CD4-positive, alpha-beta T cell treated with Interleukin-10 for 1 hour (primary cell): Measurements from ENCODE around the gene CHD2.
"Not testable (repeated sequence)": the region's sequence is repeated elsewhere in the genome, so short reads cannot be mapped to it uniquely, and the experiment has no call there.

Source experiments
- DNase-seq: peaks from one replicate; pipeline ENCODE4 v3.0.0-alpha.2; 2020

CHD2 gene

DNA sequence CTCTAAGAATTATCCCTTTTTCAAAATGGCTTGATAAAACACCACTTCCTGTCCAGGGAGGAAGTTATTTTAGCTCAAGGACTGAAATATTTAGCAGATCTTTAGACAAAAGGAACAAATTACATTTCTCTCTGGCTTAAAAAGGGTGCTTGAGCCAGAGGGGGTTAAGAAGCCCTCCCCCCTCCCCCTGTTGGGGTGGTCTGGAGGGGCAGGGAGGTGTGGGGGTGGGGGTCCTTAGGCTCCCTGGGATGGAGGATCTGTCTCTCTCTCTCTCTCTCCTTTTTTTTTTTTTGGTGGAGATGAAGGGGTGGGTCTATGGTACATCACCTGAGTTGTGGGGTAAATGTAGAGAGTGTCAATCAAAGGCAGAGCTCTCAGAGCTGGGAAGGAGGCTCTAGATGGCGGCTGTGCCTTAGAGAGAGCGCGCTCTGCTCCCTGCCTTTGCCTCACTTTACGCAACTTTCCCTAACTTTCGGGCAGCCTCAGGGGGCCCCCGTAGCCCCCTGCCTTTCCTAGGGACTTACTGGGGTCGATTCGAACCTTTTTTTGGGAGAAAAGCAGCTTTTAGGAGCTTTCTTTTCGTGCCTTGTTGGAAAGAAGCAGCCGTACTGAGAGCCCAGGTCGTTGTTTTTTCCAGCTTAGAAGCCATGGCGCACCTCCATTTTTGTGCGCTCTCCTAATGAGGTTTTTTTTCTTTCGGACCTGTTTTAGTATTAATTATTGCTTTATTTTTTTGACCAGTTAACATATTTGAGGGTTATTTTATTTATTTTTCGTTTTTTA, at the start of gene CHD2:
Gene CHD2, plus strand, starts transcription at position 377 of the 783 bp plus-strand sequence. CDS start 914 bp downstream, outside the sequence.
- peak; percentile 84 for DNase-seq

- no peak for DNase-seq
Measured at GRCh38 chr15:92853222-92853621, 46.9 kb upstream of the CHD2 start.

DNA sequence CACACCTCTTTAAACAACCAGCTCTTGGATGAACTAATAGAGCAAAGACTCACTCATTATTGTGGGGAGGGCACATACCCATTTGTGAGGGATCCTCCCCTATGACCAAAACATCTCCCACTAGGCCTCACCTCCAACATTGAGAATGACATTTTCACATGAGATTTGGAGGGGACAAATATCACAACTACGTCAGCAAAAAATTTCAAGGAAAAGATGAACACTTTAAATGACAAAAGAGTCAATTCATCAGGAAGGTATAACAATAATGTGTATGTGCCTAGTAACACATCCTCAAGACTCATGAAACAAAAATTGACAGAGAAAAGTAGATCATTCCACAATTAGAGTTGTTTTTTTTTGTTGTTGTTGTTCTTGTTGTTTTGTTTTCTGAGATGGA, 38.4 kb upstream of the CHD2 start:
- DNase-seq = no peak

DNA sequence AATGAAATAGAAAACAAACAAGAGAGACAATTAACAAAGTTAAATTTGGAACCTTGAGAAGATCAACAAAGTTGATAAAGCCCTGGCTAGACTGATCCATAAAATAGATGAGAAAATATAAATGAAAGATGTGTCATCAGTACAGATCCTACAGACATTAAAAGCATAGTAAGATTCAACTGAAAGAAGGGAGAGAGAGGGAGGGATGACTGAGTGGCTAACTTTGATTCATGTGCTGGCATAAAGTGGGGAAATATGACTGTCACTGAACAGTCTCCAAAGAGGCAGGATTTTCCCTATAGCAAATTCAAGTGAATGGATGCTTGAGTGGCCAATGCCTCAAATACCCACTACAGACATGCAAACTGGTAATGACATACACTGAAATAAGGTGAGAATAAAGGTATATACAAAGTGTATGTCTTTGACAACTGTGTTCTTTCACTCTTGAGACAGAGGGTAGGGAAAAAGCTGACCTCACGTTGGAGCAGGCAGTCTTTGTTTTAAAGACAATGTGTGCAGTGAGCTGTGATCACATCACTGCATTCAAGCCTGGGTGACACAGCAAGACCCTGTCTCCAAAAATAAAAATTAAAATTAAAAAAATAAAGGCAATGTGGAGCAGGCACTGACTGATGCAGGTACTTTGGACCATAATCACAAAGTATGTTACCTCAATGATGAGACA, 35.9 kb upstream of the CHD2 start:
- DNase-seq = no peak

- DNase-seq = no peak
Measured at GRCh38 chr15:92869263-92869940, 30.7 kb upstream of the CHD2 start.

- DNase-seq = no peak
Measured at GRCh38 chr15:92870010-92870591, 30.0 kb upstream of the CHD2 start.

DNA sequence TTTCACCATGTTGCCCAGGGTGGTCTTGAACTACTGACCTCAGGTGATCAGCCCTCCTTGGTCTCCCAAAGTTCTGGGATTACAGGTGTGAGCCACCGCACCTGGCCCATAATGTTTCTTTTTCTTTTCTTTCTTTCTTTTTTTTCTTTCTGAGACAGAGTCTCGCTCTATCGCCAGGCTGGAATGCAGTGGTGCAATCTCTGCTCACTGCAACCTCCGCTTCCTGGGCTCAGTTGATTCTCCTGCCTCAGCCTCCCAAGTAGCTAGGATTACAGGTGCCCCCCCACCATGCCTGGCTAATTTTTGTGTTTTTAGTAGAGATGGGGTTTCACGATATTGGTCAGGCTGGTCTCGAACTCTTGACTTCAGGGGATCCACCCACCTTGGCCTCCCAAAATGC, 27.2 kb upstream of the CHD2 start:
- not testable (repeated sequence) for DNase-seq

DNA sequence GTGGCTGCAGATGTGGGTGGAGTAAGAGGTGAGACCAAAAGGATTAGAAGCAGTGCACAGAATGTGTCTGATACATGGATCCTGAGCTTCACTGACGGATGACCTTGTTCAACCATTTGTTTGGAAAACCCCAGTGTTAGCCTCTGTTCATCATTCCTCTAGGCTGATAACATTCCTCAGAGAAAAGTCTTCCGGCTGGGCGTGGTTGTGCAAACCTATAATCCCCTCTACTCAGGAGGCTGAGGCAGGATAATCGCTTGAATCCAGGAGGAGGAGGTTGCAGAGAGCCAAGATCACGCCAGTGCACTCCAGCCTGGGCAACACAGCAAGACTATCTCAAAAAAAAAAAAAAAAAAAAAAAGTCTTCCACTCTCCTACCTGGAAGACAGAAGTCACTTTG, 23.1 kb upstream of the CHD2 start:
- DNase-seq = no peak

GRCh38 chr15:92877416-92877815, 22.7 kb upstream of the CHD2 start:
- no peak for DNase-seq

GRCh38 chr15:92878593-92879053, 21.5 kb upstream of the CHD2 start:
- no peak for DNase-seq

DNA sequence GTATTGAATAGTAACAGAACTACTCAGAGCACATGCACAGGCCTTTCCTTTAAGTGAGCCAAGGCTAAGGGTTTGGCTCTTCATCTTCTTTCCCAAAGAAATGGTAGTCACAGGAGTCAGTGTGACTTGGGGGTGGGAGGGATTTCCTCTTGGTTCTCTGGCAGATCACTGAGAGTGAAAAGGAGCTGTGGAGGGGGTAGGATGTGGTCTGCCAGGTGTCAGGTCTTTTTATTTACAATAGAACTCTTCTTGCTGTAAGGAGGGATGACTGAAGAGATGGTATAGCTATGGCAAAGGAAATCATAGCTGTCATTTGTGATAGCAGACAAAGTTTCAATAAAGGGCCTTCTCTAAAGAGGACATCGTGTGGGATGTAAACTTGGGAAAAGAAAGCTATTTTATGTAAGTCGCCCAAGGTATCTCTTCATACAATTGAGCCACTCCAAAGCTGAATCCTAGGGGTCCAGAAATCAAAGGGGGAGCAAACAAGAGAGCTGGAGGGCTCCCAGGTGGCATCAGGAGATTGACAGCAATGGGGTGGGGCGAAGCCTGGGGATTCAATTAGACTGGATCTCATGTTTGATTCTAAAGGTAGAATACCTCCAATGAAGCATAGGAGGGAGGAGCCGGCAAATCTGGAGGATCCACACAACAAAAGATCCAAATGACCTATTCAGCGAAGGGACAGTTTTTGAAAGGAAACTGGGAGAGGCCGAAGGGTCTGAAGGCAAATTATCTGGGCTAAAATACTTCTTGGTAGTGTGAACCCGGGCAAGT, 20.0 kb upstream of the CHD2 start:
- peak; percentile 42 for DNase-seq

- DNase-seq = no peak
Measured at GRCh38 chr15:92880796-92881195, 19.3 kb upstream of the CHD2 start.

DNA sequence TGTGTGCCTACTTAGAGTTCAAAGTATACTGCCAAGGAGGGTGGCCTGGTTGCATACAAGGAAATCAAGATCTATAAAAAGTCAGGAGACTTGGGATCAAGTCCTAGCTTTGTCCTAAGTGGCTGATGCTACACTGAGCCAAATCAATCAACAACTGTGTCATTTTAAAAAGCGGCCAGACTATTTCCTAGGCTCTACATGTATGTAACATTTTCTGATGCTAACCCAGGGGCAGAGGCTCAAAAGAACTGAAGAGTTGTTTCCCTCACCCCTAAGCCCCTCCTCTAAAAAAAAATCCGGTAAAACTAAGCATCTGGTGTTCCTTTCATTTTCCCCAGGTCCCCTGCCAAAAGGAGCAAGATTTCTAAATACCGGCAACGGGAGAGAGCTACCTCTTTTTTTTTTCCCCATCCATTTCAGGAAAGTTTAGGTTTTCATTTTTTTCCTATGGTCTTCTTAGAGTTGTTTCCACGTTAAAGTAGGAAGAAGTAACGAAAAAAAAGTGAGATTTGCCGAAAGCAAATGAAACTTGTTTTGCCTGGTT, 18.8 kb upstream of the CHD2 start:
- peak; percentile 37 for DNase-seq

GRCh38 chr15:92881802-92882696, 18.1 kb upstream of the CHD2 start:
- DNase-seq = peak; percentile 99

DNA sequence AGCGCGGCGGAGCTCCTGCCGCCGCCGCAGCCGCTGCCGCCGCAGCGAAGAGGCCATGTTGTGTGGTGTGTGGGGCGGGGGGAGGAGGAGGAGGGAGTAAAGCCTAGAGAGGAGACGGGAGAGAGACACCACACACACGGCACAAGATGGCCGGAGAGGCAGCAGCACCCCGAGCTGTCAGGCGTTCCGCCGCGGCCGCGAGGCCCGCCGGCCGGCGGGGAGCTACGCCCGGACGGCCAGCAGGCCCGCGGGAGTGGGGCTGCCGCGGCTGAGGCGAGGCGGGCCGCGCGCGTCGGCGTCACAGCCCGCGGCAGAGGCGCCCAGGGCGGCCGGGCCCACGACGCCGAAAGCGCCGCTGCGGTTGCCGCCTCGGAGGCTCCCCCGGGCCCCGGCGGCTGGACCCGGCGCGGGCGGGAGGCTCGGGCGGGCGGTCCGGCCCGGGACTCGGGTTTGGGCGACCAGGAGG, 17.4 kb upstream of the CHD2 start:
- no peak for DNase-seq

DNA sequence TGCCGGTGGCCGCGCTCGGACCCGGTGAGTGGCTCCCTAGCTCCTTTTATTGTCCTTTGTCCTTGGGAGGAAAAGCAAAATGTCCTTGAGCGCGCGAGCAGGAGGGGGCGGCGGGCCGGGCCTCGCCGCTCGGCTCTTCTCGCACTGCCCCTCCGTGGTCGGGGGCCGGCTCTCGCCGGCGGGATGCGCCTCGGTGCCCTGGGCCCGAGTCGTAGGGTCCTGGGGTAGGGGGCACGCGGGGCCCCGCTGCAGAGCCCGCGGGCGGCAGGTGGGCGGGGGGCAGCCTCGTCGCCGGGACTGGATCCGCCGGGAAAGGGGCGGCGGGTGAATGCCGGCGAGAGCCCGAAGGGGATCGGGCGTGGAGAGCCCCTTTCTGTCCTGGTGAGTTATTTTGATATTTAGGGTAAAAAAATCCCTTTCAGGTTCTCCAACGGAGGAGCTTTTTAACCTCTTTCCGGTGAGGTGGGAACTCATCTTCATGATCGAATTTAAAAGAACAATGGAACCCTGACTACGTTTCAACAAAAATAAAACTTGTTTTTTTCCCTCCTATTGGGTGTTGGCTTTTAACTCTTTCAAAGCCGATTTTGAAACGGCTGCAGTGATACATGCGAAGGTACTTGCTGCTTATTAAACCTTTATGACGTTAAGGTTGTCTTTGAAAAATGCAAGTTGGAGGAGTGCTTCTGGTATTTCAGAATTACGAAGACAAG, 16.8 kb upstream of the CHD2 start:
- DNase-seq = peak; percentile 80

GRCh38 chr15:92883876-92884435, 16.2 kb upstream of the CHD2 start:
- DNase-seq = no peak

DNA sequence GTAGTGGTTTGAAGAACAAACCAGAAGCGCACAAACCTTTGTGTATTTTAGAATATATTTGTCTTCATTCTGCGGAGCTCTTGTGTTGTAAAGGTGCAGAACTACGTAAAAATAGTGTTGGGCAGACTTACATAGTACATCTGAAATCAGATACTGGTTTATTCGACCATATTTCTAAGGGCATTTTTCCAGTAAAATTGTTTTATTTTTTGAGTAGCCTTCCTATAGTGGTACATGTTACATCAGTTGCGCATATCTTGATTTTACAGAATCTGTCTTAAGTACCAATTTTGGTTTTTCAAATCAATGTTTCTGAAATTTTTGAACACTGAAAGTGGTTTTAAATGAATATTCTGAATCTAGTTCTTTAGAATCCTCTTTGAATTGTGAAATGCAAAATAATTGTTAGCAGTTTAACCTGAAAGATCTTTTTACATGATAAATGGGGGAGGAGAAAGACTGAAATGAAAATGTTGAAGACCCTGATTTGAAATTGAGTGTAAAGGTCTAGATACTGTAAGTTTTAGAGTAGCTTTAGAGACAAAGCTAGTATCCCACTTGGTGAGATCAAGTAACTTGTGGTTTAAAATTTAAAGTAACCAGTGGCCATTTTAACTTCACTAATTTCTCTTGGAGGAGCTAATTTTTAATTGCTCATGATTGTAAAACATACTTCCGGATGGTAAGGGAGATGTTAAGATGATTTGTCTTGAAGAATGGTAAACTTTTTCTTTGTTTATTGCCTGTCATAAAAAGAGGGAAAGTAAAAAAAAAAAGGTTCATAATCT, 15.5 kb upstream of the CHD2 start:
- DNase-seq = peak; percentile 57
